Retinal pigment epithelial cell (primary cell): ENCODE results near the gene RBM5.
"Not testable (repeated sequence)": the region's sequence is repeated elsewhere in the genome, so short reads cannot be mapped to it uniquely, and the experiment has no call there.

Experiments used
- DNase-seq: peaks from one replicate; pipeline ENCODE4 v3.0.0-alpha.2; 2010; ENCODE audit warnings: low read depth
- H3K4me3 ChIP-seq: 2 replicates; pipeline ENCODE4 v1.5.1; 2011; ENCODE audit warnings: mild to moderate bottlenecking, low read length, control low read depth, moderate library complexity
- TF ChIP-seq, protein P1 (sequence below): conservative IDR thresholded peaks from 2 replicates; pipeline ENCODE4 v1.5.1; 2011; ENCODE audit warnings: low read depth, low read length, control low read depth, inconsistent platforms

RBM5 gene

DNA sequence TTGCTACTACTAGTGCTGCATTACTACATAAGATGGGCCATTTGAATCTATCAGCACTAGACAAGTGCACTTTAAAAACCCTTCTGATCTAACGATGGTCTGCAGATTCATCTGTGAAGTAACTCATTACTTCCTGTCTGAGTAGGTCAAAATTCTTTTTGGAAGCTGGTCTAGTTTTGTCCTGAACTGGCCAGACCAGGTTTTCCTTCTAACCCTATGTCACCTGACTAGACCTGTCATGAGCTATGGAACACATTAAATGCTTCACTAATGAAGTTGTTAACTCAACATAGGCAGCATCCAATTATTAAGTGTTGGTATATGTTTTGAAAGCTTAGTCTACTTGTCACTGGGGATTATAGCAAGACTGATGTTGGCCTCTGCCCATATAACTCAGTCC is 10.1 kb upstream of the RBM5 start:
- peak; percentile 43 for DNase-seq
- TF ChIP-seq, protein P1, sequence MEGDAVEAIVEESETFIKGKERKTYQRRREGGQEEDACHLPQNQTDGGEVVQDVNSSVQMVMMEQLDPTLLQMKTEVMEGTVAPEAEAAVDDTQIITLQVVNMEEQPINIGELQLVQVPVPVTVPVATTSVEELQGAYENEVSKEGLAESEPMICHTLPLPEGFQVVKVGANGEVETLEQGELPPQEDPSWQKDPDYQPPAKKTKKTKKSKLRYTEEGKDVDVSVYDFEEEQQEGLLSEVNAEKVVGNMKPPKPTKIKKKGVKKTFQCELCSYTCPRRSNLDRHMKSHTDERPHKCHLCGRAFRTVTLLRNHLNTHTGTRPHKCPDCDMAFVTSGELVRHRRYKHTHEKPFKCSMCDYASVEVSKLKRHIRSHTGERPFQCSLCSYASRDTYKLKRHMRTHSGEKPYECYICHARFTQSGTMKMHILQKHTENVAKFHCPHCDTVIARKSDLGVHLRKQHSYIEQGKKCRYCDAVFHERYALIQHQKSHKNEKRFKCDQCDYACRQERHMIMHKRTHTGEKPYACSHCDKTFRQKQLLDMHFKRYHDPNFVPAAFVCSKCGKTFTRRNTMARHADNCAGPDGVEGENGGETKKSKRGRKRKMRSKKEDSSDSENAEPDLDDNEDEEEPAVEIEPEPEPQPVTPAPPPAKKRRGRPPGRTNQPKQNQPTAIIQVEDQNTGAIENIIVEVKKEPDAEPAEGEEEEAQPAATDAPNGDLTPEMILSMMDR: no peak
- no peak overlapping the region for H3K4me3 ChIP-seq

DNA sequence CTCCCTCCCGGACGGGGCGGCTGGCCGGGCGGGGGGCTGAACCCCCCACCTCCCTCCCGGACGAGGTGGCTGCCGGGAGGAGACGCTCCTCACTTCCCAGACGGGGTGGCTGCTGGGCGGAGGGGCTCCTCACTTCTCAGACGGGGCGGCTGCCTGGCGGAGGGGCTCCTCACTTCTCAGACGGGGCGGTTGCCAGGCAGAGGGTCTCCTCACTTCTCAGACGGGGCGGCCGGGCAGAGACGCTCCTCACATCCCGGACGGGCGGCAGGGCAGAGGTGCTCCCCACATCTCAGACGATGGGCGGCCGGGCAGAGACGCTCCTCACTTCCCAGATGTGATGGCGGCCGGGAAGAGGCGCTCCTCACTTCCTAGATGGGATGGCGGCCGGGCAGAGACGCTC is 3.8 kb upstream of the RBM5 start:
- not testable (repeated sequence) for H3K4me3 ChIP-seq, DNase-seq

GRCh38 chr3:50089609-50089945 is 858 bp downstream of the RBM5 start:
- H3K4me3 ChIP-seq: peak overlapping the region; percentile 100
- DNase-seq: no peak
- TF ChIP-seq, protein P1: no peak

GRCh38 chr3:50090984-50091383 is 2.3 kb downstream of the RBM5 start:
- peak overlapping the region; percentile 100 for H3K4me3 ChIP-seq
- no peak for DNase-seq
- TF ChIP-seq, protein P1: no peak

DNA sequence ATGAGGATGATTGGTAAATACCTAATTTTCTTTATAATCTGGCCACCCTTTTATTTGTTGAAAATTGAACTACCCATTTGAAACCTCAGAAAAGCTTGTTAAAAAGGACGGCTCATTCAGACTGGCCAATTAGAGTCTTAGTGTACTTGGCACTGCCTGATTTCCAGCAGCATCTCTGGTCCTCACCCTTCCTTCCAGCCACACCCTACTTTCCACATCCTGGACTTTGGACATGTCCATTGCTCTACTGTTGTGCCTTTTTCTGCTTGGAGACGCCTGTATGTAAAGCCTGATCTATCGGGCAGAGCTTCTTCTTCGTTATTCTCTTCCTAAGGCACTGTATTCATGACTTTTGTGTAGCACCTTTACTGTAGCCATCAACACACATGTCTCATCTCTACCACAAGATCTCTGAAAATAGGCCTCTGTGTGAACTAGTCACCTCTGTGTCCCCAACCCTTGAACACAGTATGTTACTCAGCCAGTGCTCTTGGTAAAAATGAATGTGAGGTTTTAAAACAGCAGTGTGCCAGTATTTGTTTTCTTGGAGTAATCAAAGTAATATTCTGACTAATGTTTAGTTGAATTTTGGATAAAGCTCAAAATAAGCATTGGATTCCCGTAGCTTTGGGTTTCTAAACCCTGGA is 6.8 kb downstream of the RBM5 start:
- DNase-seq: no peak
- TF ChIP-seq, protein P1: no peak
- H3K4me3 ChIP-seq: no peak overlapping the region

DNA sequence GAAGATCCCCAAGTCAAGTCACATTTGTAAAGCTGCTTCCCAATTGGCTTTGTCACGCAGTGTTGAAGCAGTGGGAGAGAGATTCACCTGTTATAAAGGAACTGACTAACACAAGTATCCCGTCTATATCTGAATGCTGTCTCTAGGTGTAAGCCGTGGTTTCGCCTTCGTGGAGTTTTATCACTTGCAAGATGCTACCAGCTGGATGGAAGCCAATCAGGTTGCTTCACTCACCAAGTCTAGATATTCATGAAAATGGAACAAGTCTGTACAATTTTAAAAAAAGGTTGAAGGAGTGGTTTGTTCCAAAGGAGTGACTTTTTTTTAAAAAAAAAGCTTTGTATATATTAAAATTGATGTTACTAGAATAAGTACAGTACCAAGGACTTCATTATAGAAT is 11.7 kb downstream of the RBM5 start:
- H3K4me3 ChIP-seq: no peak overlapping the region
- TF ChIP-seq, protein P1: no peak
- no peak for DNase-seq

- TF ChIP-seq, protein P1: no peak
- peak; percentile 65 for DNase-seq
- H3K4me3 ChIP-seq: no peak overlapping the region
Observed at GRCh38 chr3:50100956-50101845, 12.5 kb downstream of the RBM5 start.
